Cortex of kidney (tissue), 1 donor: ENCODE data around the gene ZDHHC3.
"Not testable (repeated sequence)": the region's sequence is repeated elsewhere in the genome, so short reads cannot be mapped to it uniquely, and the experiment has no call there.

Source experiments
- DNase-seq: peaks from one replicate; lab custom pipeline; 2025; lab: John Stamatoyannopoulos, UW

Gene ZDHHC3

GRCh38 chr3:44963571-44964325 is 12.2 kb downstream of the ZDHHC3 start:
- no peak for DNase-seq

DNA sequence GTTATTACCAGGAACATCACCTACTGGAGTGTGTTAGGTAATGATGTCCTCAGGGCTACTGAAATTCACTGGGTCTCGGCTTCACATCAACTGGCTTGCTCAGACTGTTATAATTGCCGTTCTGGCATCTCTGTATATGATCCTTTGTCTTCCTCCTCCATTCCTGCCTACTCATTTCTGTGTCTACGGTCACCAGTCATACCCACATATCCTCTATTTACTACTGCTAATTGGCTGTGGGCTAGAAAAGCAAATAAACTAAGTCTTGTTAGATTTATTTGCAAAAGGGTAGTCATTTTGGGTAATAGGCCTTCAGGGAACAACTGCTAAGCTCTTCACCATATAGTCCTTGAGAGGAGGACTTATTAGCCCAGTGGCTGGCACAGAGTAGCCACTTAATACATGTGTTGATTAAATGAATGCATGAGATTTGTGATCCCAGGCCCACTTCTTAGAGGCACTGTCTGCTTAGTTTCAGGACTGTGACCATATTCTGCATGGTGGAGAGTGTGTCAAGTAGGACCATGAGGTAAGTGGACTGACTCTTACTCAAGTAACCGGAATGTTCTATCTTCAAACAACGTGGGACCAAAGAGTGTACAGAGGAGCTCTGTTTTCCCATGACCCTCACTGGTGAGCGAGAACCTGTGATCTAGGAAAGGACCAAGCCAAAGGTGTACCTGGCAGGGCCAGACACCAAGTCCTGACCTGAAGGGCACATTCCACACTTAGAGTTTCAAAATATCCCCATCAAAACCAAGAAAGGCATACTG is 13.2 kb downstream of the ZDHHC3 start:
- DNase-seq: no peak

- no peak for DNase-seq
These were observed 14.1 kb downstream of the ZDHHC3 start for GRCh38 chr3:44961888-44962287.

- DNase-seq: no peak
These were observed 15.5 kb downstream of the ZDHHC3 start for GRCh38 chr3:44960387-44961026.

DNA sequence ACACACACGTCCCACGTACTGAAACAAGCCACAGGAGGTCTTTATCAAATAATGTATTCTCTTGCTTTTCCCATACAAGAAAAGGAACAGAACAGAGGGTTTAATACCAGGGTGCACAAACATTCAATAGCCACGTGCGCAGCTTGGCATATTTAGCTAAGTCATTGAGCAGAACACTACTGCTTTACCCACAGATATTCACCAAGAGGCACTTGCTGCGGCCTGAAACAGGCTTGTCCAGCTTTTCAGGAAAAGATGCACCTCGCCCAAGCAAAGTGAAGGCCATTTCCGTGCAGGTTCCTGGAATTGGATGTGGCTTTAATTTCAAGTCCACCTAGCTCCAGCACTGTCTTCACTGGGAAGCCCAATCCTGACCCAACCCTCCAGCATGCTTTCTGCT is 17.6 kb downstream of the ZDHHC3 start:
- no peak for DNase-seq

GRCh38 chr3:44957986-44958385 is 18.0 kb downstream of the ZDHHC3 start:
- DNase-seq: no peak

DNA sequence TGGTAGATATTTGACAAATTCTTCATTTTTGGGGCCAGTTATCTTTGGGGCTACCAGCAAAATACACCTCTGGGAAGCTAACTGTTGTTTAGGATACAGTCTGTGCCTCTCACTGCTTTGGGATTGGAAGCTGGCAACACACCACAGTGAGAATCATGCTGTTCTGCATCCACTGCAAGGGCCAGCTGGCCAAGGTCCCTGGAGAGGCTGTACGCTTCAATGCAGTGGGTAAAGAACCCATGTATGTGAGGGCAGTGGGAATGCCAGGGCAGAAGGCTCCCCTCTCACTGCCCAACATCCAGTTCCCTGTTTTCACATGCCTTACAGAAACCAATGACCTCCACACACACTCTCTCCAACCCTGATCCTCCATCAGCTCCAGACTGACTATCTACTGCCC is 20.1 kb downstream of the ZDHHC3 start:
- DNase-seq: no peak

DNA sequence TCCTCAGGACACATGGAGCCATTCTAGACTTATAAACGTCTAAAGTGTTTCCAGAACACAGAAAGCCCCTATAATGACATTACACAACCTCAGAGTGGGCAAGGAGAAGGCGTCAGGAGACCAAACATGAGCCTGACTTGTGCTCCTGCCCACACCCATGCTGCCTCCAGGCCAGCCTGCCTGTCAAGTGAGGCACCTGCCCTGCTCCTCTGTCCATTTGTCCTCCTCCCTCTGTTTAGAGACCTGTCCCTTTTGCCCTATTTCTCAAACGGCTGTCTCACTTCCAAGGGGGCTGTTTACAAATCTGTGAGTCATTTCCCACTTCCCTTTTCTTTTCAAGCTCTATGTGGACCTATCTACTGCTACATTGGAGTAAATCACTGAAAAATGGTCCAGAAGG is 21.0 kb downstream of the ZDHHC3 start:
- DNase-seq: no peak

GRCh38 chr3:44954304-44954703 is 21.7 kb downstream of the ZDHHC3 start:
- DNase-seq: no peak

- DNase-seq: no peak
These were observed 23.3 kb downstream of the ZDHHC3 start for GRCh38 chr3:44952689-44953088.

DNA sequence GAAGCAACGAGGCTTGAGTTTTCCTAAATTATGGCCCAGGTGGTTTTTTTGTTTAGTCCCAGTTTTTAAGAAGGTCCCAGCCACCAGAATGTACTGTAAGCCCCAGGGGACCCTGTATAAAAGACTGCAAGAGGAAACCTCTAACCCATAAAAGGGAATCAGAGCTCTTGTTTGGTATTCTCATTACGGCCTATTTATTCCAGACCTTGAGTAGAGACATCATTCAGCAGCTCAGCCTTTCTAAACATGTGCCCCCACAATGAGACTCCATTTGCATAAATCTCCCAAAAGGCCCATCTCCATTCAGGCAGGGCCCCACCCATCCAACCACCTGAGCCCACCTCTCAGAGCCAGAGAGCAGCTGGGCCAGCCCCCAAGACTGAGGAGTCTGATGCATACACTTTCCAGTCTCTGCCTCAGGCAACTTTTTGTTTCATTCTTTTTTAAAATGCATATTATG is 25.7 kb downstream of the ZDHHC3 start:
- no peak for DNase-seq

GRCh38 chr3:44949770-44950169 is 26.2 kb downstream of the ZDHHC3 start:
- DNase-seq: not testable (repeated sequence)

- no peak for DNase-seq
These were observed 27.7 kb downstream of the ZDHHC3 start for GRCh38 chr3:44948239-44948638.

DNA sequence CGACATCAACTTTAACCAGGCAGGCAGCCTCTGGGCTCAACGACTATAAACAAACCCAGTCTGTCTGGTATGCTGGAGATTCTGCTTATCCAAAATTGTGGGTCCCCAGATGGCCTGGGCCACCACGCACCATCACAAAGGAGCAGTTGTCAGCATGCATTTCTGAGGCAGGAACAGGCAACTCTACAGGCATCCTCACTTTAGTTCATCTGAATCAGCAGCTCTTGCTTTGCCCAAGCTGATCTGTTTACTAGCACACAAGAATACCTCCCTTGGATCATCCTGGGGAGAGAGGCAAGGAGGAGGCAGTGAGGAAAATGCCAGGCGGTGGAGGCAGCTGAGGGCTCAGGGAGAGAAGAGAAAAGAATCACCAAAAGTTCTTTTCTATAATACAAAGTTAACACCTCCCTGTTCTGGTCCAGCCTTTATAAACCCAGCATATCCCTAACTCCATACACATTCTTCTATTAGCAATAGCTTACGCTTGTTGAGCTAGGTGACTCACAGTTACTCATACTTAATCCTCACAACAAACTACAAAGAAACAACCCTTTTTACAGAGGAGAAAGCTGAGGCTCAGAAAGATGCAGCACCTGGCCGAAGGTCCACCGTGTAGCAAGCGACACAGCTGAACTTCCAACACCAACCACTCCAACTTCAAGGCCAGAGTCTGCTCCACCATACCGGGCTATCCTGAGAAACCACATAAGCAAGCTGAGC is 33.6 kb downstream of the ZDHHC3 start:
- DNase-seq: no peak

GRCh38 chr3:44939581-44940036 is 36.4 kb downstream of the ZDHHC3 start:
- DNase-seq: no peak

- no peak for DNase-seq
These were observed 42.7 kb downstream of the ZDHHC3 start for GRCh38 chr3:44932986-44933944.

DNA sequence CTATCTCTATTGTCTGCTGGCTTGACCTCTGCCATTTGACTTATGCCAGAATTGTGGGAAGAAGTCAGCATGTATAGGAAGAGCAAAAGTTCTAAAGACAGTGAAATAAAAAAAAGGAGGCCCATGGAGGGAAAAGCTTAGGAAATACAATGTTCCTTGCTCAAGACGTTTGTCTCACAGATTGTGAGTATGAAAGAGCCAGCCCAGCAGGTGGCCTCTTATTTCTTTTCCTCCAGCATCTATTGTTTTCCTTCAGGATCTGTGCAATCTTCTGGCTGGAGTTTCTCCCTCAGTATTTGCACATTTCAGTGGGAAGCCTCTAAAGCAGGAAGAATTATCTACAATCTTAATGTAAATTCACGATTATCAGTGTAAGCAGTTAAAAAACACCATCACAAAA is 43.7 kb downstream of the ZDHHC3 start:
- no peak for DNase-seq

GRCh38 chr3:44931791-44932190 is 44.2 kb downstream of the ZDHHC3 start:
- no peak for DNase-seq

DNA sequence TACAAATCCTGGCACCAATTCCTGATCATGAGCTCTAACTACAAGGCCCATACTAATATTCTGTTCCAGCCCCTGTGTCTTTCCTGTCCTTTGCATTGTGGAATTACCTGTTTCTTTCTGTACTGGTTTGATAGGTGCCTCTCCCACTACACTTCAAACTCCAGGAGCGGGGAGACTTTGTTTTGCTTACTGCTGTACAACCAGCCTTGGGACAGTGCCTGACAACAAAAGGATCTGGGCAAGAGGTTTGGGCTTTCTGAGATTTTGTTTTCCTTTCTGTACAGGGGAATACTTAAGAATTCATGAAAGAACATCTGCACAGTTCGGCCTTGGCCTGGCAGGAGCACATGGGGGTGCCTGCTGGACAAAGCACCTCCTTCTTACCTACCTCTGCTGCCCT is 45.1 kb downstream of the ZDHHC3 start:
- DNase-seq: no peak

DNA sequence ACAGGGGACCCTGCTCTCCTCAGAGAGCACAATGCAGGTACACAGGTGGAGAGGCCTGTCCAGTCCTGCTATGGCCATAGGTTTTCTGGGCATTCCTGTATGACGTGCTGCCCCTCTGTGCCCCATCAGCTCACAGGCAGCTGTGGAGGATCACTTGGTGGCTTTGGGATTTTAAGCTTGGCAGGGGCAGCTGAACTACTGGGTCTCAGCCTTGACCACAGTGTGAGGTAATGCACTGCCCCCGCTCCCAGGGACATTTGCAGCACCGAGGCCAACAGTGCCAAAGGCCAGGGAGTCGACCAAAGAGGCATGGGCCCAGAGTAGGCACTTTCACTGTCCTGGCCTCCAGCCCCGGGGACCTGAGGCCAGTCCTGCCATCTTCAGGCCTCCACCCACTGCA is 46.2 kb downstream of the ZDHHC3 start:
- DNase-seq: no peak

GRCh38 chr3:44927371-44927770 is 48.6 kb downstream of the ZDHHC3 start:
- DNase-seq: no peak
